ENCODE results near the gene FGF16. TPM values are rescaled to one million over a fixed set of nuclear protein-coding genes. Genes with fewer than 3 reads are reported as not detected.
"Not testable (repeated sequence)": the region's sequence is repeated elsewhere in the genome, so short reads cannot be mapped to it uniquely, and the experiment has no call there.

Gene FGF16
- total RNA-seq (2014; rRNA removed; shearing (Covaris generic)) = not detected in 2 replicates

- DNase-seq (ENCODE audit: low read depth) = no peak
These were observed at the start of gene FGF16 for GRCh38 chrX:77446908-77447652. Gene FGF16 (plus strand): TSS chrX:77447389. CDS start chrX:77447675, 286 bp downstream.

GRCh38 chrX:77398330-77398954 is 48.7 kb upstream of the FGF16 start:
- no peak for DNase-seq (ENCODE audit: low read depth)

GRCh38 chrX:77404419-77404818 is 42.8 kb upstream of the FGF16 start:
- no peak for DNase-seq (ENCODE audit: low read depth)

GRCh38 chrX:77407821-77408220 is 39.4 kb upstream of the FGF16 start:
- not testable (repeated sequence) for DNase-seq (ENCODE audit: low read depth)

- no peak for DNase-seq (ENCODE audit: low read depth)
These were observed 34.6 kb upstream of the FGF16 start for GRCh38 chrX:77412631-77413030.

- DNase-seq (ENCODE audit: low read depth) = no peak
These were observed 32.0 kb upstream of the FGF16 start for GRCh38 chrX:77415161-77415560.

- DNase-seq (ENCODE audit: low read depth) = no peak
These were observed 31.3 kb upstream of the FGF16 start for GRCh38 chrX:77415882-77416281.

GRCh38 chrX:77422891-77423648 is 24.1 kb upstream of the FGF16 start:
- no peak for DNase-seq (ENCODE audit: low read depth)

GRCh38 chrX:77426811-77427210 is 20.4 kb upstream of the FGF16 start:
- DNase-seq (ENCODE audit: low read depth) = no peak

GRCh38 chrX:77427611-77428010 is 19.6 kb upstream of the FGF16 start:
- DNase-seq (ENCODE audit: low read depth) = no peak

GRCh38 chrX:77428551-77428950 is 18.6 kb upstream of the FGF16 start:
- no peak for DNase-seq (ENCODE audit: low read depth)

- no peak for DNase-seq (ENCODE audit: low read depth)
These were observed 16.0 kb upstream of the FGF16 start for GRCh38 chrX:77431227-77431626.

- DNase-seq (ENCODE audit: low read depth) = no peak
These were observed 14.2 kb upstream of the FGF16 start for GRCh38 chrX:77433001-77433400.

GRCh38 chrX:77434962-77435361 is 12.2 kb upstream of the FGF16 start:
- DNase-seq (ENCODE audit: low read depth) = no peak

GRCh38 chrX:77436271-77436670 is 10.9 kb upstream of the FGF16 start:
- no peak for DNase-seq (ENCODE audit: low read depth)

GRCh38 chrX:77436682-77437081 is 10.5 kb upstream of the FGF16 start:
- DNase-seq (ENCODE audit: low read depth) = no peak

- DNase-seq (ENCODE audit: low read depth) = no peak
These were observed 6.9 kb upstream of the FGF16 start for GRCh38 chrX:77440330-77440729.

- no peak for DNase-seq (ENCODE audit: low read depth)
These were observed 6.2 kb upstream of the FGF16 start for GRCh38 chrX:77441033-77441432.

GRCh38 chrX:77441479-77441878 is 5.7 kb upstream of the FGF16 start:
- no peak for DNase-seq (ENCODE audit: low read depth)

GRCh38 chrX:77442728-77443127 is 4.5 kb upstream of the FGF16 start:
- DNase-seq (ENCODE audit: low read depth) = peak; percentile 2

GRCh38 chrX:77444075-77444474 is 3.1 kb upstream of the FGF16 start:
- DNase-seq (ENCODE audit: low read depth) = no peak

GRCh38 chrX:77444545-77444944 is 2.6 kb upstream of the FGF16 start:
- DNase-seq (ENCODE audit: low read depth) = no peak
